NCI-H2171 treated with DMSO at 0.1 percent for 48 hours (cell line): Measurements from ENCODE around the gene MRPS23.

Source experiments
- DNase-seq: peaks from one replicate; lab custom pipeline; 2025; lab: John Stamatoyannopoulos, UW

MRPS23 gene

DNA sequence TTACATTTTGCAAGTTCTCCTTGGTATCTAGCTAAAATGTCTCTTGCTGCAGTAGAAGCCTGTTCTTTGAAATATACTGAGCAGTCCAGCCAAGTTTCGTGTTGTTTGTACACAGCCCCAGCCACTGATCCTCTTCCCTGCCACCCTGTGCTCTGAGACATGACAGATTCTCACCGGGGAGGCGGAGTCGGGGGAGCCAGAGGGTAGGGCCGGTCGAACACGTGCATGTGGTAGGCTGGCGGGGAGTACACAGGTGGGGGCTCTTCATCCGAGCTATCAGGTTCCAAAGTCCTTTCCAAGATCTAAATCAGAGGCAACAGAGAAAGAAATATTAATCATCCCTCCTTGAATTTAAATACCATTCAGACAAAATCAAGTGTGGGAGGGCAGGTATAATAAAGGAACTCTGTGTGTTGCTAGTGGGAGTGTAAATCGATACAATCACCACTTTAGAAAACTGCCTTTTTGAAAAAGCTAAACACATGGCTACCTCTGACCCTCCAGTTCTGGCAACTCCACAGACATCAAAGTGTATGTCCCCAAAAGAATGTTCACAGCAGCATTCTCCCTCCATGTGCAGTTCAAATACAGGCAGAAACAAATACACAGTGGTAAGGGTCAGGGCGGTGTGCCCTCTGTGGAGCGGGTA lies 29.7 kb upstream of the MRPS23 start:
- DNase-seq: peak; percentile 95

DNA sequence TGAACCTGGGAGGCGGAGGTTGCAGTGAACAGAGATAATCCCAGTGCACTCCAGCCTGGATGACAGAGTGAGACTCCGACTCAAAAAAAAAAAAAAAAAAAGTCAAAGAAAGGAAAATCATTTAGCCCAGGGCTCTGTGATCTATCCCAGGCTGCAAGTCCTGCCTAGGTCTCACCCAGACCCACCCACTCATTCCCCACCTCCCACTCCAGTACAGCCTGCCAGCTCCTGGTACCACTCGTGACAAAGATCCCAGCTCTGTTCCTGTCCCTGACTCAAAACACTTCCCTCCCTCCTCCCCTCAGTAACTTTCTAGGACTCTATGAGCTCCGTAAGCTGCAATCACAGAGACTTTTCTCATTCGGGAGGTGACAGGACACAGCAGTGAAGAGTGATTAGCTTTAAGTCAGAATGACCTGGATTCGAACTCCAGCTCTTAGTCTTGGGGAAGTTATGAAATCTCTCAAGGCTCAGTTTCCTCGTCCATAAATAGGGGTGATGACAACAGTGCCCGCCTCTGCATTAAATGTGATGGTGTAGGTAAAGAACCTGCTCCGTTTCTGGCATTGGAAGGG lies 28.0 kb upstream of the MRPS23 start:
- no peak for DNase-seq

DNA sequence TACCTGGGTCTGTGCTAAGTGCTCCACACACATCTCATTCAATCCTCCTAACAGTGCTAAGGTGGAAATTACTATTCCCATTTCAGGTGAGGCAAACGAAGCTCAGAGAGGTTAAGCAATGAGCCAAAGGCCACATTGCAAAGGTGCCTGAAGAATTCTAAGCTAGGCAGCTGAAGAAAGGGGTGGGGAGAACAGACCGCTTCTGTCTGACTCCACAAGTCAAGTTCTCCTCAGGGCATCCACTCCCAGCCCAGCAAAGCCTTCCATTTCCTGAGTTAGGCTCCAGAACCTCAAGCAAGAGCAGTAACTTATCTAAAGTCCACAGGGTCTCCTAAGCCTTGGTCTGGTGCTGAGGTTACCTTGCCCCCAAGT lies 27.0 kb upstream of the MRPS23 start:
- no peak for DNase-seq

GRCh38 chr17:57876023-57876865 lies 26.4 kb upstream of the MRPS23 start:
- peak; percentile 54 for DNase-seq

DNA sequence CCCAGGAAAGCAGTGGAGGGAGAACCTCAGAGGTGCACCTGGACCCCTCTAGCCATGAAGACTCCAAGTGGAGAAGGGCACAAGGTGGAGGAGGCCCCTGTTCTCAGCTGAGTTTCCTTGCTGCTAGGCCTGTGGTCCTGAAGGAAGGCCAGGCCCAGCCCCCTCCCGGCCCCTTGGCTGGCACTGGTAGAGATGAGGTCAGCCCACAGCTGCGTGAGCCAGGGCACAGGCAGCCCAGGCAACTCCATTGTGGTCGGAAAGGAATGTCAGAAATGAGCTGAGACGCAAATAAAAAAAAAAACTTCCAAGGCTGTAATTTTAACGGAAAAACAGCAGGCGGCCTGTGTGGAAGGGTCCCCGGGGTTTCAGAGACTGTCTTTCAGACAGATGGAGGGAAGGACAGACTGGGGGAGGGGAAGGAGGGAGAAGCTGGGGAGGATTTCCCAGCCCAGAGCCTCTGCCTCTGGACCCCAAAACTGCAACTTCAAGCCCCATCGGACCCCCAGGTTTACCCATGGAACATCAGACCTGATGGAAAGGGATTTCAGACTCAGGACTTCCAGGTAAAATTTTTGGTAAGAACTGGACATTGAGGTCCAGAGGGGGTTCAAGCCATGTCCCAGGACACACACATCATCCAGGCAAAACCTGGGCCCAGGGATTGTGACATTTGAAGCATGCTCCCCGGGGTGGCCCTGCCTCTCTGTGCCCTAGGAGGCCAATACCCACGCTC lies 25.6 kb upstream of the MRPS23 start:
- peak; percentile 95 for DNase-seq

DNA sequence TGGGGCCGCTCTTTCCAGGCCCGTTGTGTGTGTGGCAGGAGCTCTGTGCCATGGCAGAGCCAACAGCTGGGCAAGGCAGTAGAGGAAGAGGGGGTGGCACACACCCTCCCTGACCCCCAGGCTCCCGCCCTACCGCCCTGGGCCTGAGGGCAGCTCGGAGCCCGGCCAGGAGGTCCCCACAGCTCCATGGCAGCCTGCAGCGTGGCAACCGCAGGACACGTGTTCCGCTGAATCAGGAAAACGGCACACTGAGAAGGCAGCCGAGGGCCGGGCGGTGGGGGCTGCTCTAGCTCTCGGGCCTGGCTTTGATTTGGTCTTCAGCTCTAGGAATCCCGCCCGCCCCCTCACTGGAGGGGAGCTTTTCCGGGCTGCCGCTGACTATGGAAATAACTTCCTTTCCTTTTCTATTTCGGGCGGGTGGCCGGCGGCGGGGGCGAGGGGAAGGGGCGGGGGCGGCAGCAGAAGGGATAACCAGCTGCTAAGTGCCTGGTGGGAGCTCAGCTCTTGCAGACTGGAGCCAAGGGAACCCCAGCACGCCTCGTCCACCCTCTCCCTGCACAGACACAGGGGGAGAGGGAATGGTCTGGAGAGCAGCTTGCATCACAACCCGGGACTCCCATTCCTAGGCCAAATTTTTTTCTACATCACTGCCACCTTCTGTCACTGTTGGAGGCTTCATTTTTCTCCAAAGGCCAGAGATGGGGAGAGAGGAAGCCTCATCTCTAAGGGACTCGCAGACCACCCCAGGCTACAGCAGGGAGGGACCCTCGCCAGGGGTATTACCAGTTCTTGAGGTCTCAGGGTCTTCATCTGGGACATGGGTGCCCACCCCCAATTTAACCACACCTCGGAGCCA lies 24.8 kb upstream of the MRPS23 start:
- DNase-seq: peak; percentile 93

DNA sequence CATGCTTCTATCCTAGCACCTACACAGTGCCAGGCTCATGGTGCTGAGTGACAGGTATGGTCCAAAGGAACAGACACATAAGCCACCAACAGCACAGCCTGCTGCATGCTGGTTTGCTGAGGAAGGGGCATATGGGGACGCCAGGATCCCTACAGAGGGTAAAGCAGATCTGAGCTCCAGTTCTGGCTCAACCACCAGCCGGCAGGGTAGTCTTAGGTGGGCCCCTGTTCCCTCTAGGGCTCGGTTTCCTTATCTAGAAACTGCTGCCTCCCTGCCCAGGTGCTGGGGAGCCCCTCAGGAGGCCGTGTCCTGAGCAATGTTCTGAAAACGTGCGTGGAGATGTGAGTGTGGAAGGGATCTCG lies 24.2 kb upstream of the MRPS23 start:
- DNase-seq: no peak

DNA sequence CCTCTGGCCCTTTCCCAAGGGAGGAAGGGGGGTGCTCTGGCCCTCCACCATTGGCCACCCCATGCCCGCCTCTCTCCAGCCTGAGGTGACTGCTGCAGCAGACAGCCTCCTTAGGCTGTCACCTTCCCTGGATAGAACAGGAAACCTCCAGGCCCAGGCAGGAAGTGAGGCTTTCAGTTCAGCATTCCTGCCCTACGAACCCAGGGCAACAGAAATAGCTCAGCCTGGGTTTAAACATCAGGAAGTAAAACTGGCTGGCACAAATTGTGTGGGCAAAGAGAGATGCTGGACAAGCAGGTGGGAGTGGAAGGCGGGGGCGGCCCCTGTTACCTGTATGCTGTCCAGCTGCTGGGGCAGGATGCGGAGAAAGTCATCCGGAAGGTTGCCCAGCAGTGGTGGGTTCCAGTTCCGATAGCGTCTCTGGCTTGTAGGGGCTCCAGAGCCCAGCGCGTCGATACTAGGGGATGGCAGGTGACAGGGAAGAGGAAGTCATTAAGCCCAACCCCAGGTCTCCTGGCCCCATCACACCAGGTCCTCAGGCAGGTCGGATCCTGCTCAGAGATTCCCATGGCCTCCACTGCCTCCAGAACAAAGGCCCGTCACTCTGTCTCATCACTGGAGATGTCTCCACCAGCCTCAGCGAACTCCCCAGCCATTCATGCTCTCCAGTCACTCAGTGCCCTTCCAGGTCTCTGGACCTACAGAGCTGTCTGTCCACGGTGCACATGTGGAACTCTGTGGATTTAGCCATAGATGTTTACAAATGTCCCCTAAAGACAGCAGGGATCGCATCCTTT lies 23.6 kb upstream of the MRPS23 start:
- DNase-seq: no peak

- no peak for DNase-seq
These were observed 22.7 kb upstream of the MRPS23 start for GRCh38 chr17:57872536-57872935.

DNA sequence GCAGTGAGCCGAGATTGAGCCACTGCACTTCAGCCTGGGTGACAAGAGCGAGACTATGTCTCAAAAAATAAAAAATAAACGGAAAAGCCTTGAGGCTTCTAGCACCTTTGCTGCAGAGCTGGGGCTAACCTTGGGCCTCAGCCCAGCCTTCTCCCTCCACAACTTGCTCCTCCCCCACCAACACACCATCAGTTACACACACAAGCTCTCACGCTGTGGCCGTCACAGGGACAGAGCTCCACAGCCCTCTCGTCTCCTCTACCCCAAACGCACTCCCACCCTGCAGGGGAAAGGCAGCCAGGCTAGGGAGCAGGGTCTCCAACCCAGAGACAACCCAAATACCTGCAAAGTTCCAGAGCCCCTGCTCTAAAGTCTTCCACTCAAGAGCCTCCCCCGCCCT lies 22.0 kb upstream of the MRPS23 start:
- no peak for DNase-seq

GRCh38 chr17:57871155-57871554 lies 21.3 kb upstream of the MRPS23 start:
- DNase-seq: no peak

DNA sequence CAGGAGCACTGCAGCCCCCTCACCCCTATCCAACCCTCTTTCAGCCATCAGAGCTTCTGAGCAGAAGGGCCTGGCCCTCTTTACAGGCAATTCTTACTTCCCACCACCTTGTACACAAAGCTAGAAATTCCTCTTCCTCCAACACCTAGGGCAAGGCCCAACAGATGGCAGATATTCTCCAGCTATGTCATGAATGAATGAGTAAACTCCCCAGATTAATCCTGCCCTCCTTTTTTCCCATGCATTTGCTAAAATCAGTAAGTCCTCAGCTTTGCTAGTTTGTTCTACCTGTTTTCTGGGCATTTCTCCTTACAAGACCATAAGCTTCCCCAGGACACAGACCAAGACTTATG lies 20.4 kb upstream of the MRPS23 start:
- peak; percentile 68 for DNase-seq

DNA sequence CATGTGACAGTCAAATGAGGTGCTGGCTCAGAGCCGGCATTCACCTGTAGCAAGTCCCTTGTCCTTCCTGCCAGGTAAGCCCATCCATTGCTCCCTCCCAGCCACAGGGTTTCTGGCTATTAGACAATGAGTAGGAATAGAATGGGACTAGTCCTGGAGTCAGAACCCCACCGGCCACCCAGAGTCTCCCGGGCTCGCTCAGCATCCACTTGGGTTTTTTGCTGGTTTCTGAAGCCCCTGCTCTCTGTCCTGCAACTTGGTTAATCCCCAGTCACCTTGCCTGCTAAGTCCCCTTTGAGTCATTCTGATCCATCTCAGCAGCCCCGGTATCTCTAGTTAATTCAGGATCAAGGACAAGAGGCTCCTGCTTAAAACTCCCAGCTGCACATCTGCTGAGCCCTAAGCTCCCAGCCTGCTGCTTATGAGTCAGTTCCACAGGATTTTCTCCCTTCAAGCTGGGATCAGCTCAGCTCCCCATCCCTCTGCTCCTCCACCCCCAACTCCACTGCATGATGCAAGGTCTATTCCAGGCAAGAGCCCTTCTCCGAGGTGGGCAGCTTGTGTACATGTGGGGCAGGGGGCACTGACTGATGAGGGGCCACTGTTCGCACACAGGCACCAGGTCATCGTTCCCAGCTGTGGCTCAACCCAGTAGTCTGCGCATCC lies 19.9 kb upstream of the MRPS23 start:
- DNase-seq: peak; percentile 64

DNA sequence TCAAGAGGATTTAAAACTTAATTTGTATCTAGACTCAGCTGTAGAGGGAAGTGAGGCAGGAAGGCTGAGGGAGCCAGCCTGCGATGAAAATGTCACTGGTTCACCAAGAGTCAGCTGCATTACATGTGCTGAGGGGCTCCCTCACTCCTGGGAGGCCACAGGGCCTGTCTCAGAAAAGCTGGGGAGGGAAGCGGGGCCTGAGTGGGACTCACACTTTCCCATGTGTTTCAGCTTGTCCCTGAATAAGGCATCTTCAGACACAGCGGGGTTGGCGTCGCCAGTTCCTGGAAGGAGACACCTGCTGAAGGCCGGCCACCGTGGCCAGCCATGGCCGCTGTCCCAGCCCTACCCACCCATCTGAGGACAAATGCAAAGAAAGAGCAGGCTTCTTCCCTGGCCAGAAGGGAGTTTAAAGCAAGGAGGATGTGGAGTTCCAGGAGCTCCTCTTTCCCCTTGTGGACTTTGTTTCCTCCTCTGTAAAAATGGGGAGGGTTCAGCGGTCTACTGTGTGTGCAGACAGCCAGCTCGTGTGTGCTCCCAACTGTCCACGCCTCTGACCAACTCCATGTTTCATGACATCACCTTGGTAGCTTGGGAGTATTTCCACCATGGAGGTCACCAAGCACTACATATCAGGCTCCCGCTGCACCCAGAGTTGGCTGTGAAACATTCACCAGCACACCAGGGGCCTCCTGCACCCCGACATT lies 19.2 kb upstream of the MRPS23 start:
- DNase-seq: no peak

- DNase-seq: peak; percentile 94
These were observed 18.4 kb upstream of the MRPS23 start for GRCh38 chr17:57868007-57868909.

DNA sequence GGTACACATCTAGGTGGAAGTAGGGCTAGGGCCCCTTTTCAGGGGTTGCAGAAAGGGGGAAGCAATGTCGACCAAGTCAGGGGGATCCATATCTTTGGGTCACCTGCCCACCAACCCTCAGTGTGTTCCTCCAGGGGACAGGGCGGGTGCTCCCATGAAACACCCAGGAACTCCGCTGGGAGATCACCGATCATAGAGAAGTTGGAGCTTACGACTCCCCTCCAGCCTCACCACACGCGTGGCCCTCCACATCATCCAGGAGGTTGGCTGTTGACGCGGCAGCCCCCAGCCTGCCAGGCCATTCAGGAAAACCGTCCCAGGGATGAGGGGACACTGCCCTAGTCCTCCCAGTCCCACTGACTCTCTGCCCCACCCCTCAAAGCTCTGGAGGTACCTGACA lies 17.3 kb upstream of the MRPS23 start:
- no peak for DNase-seq

DNA sequence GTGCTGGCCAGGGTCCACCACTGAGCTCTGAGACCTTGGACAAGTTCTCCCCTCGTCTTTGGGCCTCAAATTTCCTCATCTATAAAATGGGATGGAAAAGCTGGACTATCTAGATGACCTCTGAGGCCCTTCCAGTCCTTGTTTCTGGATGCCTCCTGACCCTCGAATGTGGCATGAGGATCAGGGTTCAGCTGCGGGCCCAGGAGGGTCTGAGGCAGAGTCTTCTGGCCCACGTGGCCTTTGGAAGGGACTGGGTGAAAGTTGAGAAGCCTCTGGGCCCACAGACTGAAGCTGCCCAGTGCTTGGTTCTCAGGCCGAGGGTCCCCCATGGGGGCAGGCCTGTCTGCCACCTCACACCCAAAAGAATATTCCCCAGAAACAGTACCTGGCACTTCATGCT lies 16.9 kb upstream of the MRPS23 start:
- DNase-seq: no peak

- no peak for DNase-seq
These were observed 16.5 kb upstream of the MRPS23 start for GRCh38 chr17:57866319-57866718.

DNA sequence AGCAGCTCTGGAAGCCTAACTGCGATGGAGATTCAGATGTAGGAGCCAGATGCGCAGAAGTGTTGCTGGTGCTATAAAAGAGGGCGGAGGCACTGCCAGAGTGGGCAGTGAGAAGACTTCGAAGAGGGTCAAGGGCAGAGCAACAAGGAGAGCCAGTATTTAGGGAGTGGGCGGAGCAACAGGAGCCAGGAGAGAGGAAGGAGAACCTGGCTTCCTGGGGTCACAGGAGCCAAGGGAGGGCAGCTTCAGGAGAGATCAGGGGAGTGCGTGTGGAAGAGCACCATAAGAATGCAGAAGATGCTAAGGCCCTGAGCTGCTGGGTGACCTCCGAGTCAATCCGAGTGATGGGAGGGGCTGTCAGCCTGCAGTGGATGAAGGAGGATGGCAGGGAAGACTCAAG lies 14.4 kb upstream of the MRPS23 start:
- no peak for DNase-seq
